AML-193 (cell line): ENCODE data around the gene ADAMTS17.
"Not testable (repeated sequence)": the region's sequence is repeated elsewhere in the genome, so short reads cannot be mapped to it uniquely, and the experiment has no call there.

Source experiments
- DNase-seq, 2 experiments: peaks; one replicate each; lab custom pipeline; 2025; lab: John Stamatoyannopoulos, UW

Gene ADAMTS17

GRCh38 chr15:99993681-99994131, 348.1 kb downstream of the ADAMTS17 start:
- no peak for DNase-seq

- no peak for DNase-seq
These were observed 348.5 kb downstream of the ADAMTS17 start for GRCh38 chr15:99993262-99993661.

- no peak for DNase-seq
These were observed 349.1 kb downstream of the ADAMTS17 start for GRCh38 chr15:99992611-99993231.

GRCh38 chr15:99989095-99989494, 352.7 kb downstream of the ADAMTS17 start:
- DNase-seq = no peak

GRCh38 chr15:99987701-99988100, 354.1 kb downstream of the ADAMTS17 start:
- no peak for DNase-seq

- DNase-seq = no peak
These were observed 354.7 kb downstream of the ADAMTS17 start for GRCh38 chr15:99987119-99987506.

GRCh38 chr15:99986297-99987118, 355.3 kb downstream of the ADAMTS17 start:
- peak in 1 of 2 experiments; percentile 3 for DNase-seq

- no peak for DNase-seq
These were observed 355.9 kb downstream of the ADAMTS17 start for GRCh38 chr15:99985878-99986277.

GRCh38 chr15:99984491-99985243, 357.1 kb downstream of the ADAMTS17 start:
- DNase-seq = no peak

GRCh38 chr15:99983886-99984286, 357.9 kb downstream of the ADAMTS17 start:
- DNase-seq = no peak

GRCh38 chr15:99983171-99983885, 358.4 kb downstream of the ADAMTS17 start:
- DNase-seq = no peak

- no peak for DNase-seq
These were observed 359.1 kb downstream of the ADAMTS17 start for GRCh38 chr15:99982662-99983061.

- no peak for DNase-seq
These were observed 359.7 kb downstream of the ADAMTS17 start for GRCh38 chr15:99981839-99982658.

- DNase-seq = no peak
These were observed 360.6 kb downstream of the ADAMTS17 start for GRCh38 chr15:99981191-99981647.

GRCh38 chr15:99980752-99981151, 361.0 kb downstream of the ADAMTS17 start:
- DNase-seq = no peak

GRCh38 chr15:99979886-99980285, 361.9 kb downstream of the ADAMTS17 start:
- DNase-seq = not testable (repeated sequence)

GRCh38 chr15:99979371-99979770, 362.4 kb downstream of the ADAMTS17 start:
- DNase-seq = no peak

- no peak for DNase-seq
These were observed 363.3 kb downstream of the ADAMTS17 start for GRCh38 chr15:99978426-99978825.

GRCh38 chr15:99977929-99978328, 363.8 kb downstream of the ADAMTS17 start:
- DNase-seq = no peak

- DNase-seq = peak; percentile 20 to 21
These were observed 364.9 kb downstream of the ADAMTS17 start for GRCh38 chr15:99976811-99977271.

GRCh38 chr15:99976000-99976399, 365.8 kb downstream of the ADAMTS17 start:
- DNase-seq = no peak
